GM21526 (cell line): ENCODE results near the gene ANXA5.
"Not testable (repeated sequence)": the region's sequence is repeated elsewhere in the genome, so short reads cannot be mapped to it uniquely, and the experiment has no call there.

Experiments used
- ATAC-seq: cut with Tn5 transposase; IDR thresholded peaks from one replicate; pipeline ENCODE4 v1.9.1; 2021; ENCODE audit warnings: moderate library complexity; ENCODE audit not compliant: unreplicated experiment, low FRiP score

Gene ANXA5

DNA sequence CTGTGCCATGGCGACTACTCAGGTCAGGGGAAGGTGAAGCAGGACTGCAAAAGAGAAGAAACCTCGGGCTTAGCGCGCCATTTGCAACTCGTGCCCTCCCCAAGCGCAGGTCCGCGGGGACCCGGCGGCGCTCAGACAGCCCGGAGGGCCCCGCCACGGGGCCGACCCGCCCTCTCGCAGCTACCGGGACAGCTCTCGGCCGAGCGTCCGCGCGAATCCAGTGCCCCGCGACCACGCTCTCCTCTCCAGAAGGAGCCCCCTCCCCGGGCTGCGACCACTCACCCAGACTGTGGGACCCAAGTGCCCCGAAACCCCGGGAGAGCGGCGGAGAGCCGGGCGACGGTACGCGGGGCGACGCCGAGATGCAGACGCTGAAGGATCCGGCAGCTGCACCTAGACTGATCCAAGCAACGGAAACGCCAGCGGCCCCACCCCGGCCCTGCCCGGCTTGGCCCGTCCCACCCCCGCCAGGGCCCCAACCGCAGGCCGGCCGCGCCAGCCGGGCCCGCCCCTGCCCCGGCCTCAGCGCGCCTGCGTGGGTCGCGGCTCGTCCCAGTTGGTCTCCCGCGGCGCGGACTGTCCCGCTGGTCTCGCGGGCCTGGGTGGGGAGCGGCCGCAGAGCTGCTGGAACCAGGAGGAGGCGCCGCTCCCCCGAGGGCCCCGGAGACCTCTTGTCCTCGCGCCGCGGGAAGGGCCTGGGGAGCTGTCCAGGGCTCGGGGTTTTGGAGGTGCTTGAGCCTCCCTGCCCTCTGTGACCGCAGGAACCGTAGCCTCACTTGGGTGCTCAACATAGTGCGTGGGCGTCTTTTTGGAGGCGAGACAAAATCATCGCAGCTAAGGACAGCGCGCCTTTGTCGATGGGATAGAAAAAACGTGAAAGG, at the start of gene ANXA5:
Gene ANXA5, minus strand, starts transcription at position 400 of the 881 bp plus-strand sequence. Its CDS starts 391 bp downstream, at position 9.
- peak; percentile 81 for ATAC-seq

DNA sequence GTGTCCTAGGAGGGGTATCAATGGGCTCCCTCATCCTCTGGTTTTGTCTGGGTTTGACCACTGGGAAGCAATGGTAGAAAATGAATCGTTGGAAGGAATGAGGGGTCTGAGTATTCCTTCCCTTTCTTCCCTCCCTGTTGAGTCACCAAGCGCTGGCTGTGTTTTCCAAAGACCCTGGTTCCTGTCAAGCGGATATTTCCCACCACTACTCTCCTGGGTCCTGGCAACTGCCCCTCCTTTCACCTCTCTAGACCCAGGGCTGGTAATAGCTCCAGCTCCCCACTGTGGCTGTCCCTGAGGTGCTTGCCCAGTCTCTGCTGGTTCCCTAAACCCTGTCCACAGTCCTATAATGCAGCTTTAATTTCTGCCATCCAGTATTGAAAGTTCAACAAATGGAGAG, 46.0 kb upstream of the ANXA5 start:
- ATAC-seq: no peak

DNA sequence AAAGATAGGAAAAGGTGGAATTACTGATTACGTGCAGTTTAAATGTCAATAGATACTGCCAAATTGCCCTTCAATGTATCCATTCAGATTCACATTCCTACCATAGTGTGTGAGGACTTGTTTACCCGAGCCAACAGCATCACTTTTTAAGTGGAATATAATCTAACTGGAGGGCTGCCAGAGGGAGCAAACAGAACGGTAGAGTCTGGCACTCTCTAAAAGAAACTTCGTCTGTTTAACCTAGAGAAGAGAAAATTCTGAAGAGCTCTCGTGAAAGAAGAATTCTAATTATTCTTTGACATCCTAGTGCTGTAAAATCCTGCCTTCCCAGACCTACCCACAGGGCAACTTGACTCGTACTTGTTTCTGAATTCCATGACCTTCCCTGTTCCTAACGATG, 45.0 kb upstream of the ANXA5 start:
- no peak for ATAC-seq

GRCh38 chr4:121740796-121741409, 44.1 kb upstream of the ANXA5 start:
- ATAC-seq: no peak

GRCh38 chr4:121739575-121739974, 42.8 kb upstream of the ANXA5 start:
- ATAC-seq: no peak

DNA sequence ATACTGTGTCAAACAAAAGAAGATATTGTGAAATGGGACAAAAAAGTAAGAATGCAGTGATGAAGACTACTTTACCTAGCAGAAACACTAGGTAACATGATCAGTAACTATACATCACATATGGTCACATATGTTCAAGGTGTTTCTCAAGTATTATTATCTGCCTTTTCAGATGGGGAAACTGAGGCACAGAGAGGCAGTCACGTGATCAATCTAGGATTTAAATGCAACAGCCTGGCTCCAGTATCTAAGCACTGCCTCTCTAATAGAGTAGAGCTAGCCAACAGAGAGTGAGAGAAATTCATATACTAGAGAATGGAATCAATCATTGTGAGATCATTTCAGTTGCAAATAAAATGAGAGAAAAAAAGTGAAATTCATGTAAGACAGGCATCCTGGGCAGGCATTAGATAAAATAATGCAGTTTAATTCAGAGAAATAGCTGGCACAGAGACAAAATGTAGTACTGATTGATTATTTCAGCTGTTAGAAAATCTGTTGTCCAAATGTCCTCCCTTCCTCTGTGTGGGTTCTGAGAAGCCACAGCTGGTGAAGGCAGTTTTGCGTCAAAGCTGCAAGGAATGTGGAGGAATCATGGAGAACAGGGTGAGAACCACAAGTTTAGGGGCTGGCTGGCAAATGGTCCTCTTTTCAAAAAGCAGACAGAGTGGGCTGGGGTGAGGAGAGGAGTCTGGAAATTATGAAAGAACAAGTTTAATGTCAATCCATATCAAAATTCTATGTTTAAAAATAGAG, 42.2 kb upstream of the ANXA5 start:
- no peak for ATAC-seq

GRCh38 chr4:121737846-121738554, 41.2 kb upstream of the ANXA5 start:
- no peak for ATAC-seq

DNA sequence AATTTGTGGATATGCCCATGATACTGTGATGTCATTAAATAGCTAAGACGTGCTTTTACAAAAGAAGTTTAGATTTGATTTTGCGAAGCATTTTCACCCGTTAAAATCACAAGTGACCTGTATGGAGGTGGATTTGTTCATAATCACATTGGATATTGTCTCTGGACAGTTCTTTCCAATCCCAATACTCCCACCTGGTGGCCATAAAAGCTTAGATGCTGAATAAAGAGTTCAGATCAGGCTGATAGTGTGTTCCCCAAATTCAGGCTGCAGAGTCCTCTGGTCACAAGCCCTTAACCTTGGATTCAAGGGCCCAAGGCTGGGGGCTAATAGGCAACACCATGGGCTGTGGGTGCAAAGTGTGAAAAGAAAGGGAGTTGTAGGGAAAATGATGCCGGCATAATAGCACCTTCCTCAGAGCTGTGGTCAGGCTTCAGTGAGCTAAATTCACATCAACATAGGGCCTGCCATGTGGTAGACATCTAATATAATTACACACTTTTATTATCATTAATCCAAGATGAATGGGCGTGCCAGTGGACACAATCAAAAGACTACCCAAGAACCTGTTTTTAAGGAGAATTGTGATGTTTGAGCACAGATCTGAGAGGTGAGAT, 40.1 kb upstream of the ANXA5 start:
- no peak for ATAC-seq

DNA sequence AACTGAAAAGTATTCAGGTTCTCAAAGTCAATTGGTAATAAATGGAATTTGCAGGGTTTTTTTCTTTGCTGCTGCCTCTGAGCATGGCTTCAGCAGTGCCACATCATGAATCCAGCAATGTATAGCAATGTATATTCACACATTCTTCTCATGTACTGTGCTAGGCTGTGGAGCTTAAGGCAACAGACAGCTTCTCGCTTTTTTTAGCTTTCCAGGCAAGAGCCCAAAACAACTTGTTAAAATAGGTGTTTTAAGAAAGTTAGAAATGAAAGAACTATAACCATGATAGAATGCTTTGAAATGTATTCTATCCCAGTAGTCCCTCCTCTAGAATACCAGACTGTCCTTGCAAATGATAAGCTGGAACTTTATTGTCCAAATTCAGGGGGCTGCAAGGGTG, 37.8 kb upstream of the ANXA5 start:
- no peak for ATAC-seq

DNA sequence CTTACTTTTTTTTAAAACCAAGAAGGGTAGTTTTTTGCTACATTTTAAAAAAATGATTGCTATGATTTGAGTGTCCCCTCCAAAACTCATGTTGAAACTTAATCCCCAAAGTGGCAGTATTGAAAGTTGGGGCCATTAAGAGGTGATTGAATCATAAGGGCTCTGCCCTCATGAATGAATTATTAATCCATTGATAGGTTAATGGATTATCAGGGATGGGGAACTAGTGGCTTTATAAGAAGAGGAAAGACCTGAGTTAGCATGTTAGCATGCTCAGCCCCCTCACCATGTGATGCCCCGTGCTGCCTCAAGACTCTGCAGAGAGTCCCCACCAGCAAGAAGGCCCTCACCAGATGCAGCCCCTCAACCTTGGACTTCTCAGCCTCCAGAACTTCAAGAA, 37.2 kb upstream of the ANXA5 start:
- ATAC-seq: no peak

DNA sequence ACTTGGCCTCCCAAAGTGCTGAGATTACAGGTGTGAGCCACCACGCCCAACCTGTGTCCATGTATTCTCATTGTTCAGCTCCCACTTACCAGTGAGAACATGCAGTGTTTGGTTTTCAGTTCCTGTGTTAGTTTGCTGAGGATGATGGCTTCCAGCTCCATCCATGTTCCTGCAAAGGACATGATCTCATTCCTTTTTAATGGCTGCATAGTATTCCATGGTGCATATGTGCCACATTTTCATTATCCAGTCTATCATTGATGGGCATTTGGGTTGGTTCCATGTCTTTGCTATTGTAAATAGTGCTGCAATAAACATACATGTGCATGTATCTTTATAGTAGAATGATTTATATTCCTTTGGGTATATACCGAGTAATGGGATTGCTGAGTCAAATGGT, 33.0 kb upstream of the ANXA5 start:
- ATAC-seq: not testable (repeated sequence)

DNA sequence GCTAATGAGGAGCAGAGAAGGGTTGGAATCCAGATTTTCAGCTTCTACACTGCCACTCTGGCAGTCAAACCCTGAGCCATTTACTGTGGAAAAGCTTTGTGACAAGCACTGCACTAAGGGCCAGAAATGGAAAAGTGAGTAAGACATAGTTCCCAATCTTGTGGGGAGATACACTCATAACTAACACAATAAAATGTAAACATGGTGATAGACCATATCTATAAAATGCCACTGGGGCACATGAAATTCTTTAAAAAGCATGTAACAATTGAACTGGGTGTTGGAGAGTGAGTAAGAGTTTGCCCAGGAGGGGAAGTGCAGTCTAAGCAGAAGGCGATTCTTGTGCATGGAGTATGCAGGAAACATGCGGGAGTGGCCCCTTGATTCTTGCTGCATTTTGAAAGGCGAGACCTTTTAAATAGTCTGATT, 32.0 kb upstream of the ANXA5 start:
- no peak for ATAC-seq

GRCh38 chr4:121728066-121728465, 31.3 kb upstream of the ANXA5 start:
- ATAC-seq: no peak

GRCh38 chr4:121726642-121727268, 30.0 kb upstream of the ANXA5 start:
- peak; percentile 99 for ATAC-seq

GRCh38 chr4:121724671-121725070, 27.9 kb upstream of the ANXA5 start:
- ATAC-seq: no peak

DNA sequence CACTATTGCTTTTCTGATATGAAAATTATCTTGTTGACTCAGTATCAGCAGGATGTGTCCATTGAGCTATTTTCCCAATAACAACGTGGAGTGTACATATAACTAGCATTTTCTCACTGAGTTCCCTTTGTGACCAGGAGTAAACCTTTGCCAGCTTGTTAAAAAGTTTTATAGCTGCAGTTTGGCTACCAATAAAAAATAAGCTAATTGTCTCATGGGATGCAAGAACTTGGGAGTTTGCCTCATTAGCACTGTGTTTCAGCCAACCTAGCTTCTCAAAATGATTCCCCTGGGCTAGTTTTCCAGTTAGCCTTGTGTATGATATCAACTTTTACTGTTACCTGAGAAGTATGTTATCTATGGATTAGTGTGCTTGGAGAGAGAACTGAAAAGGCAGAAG, 24.9 kb upstream of the ANXA5 start:
- no peak for ATAC-seq

DNA sequence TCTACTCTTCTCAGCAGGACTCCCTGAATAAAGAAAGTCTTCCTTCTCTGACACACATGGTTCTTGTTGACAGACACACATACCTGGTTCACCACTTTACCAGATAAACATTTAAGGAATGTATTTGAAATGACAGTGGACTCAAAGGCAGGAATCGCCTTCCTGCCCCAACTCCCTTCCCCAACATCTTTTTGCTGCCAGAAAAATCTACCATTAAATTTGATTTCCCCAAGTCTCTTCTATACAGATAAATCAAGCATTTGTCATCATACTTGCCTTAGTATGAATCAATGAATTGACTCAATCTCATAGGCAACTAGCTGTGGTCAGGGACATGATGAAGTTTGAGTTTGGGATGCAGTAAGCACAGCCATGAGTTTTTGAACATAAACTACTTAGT, 23.3 kb upstream of the ANXA5 start:
- ATAC-seq: no peak

DNA sequence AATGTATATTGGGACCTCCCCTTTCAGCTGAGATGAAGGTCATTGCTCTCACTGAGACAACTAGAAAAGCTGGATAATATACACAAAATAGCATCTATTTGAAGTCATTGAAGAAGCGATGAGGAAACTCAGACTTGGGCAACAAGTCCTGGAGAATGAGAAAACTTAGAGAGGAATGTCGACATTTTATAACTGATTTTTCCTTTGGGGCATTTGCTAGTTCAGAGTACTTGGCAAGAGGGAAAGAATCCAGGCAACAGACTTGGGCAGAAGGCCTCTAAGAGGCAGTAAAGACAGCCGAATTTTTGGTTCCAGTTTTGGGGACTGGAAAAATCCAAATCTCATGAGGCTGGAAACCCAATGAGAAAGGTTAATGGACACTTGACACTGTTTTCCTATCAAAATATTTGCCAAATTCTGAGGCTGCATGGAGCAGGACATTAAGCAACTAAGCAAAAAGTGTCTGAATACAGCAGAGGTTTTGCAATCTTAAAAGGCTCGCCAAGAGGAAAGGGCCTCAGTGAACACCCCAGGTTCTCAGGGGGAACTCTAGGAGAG, 21.0 kb upstream of the ANXA5 start:
- ATAC-seq: no peak

DNA sequence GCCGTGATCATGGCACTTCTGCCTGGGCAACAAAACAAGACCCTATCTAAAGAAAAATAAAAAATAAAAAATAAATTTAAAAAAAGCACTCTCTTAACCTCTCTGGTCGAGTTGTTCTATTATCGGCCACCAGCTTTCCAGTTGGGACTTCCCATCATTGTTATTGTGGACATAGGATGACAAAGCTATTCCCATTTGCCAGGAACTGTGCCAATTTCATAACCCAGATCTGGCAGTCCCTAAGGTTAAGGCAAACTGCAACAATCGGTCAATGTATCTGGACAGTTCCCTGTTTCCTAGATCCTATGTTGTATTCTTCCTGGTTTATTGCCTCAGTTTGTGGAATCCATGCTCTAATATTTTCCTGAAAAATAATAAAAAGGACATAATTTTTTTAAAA, 17.8 kb upstream of the ANXA5 start:
- ATAC-seq: no peak
